Loucy (cell line): Measurements from ENCODE around the gene TUBB6.

Experiments used
- H2AFZ ChIP-seq: fragments of 200-600 bp; sonication (generic); 2 replicates; pipeline ENCODE4 v1.6.0; 2016; ENCODE audit warnings: antibody characterized with exemption, mild to moderate bottlenecking, low read length, moderate library complexity
- H3F3A ChIP-seq: fragments of 200-600 bp; 2 replicates; pipeline ENCODE4 v1.6.0; 2016; ENCODE audit warnings: antibody characterized with exemption, low read depth, mild to moderate bottlenecking
- H3K27me3 ChIP-seq: fragments of 200-600 bp; sonication (generic); 2 replicates; pipeline ENCODE4 v1.6.1; 2014; ENCODE audit warnings: low read length, mild to moderate bottlenecking; ENCODE audit not compliant: insufficient read depth, poor library complexity, severe bottlenecking
- H3K36me3 ChIP-seq: fragments of 200-600 bp; sonication (generic); 2 replicates; pipeline ENCODE4 v1.6.1; 2016; ENCODE audit warnings: low read length; ENCODE audit not compliant: insufficient read depth
- H3K4me1 ChIP-seq: fragments of 200-600 bp; sonication (generic); 2 replicates; pipeline ENCODE4 v1.5.1; 2014; ENCODE audit warnings: low read length, mild to moderate bottlenecking; ENCODE audit not compliant: insufficient read depth, poor library complexity, severe bottlenecking
- H3K4me2 ChIP-seq: fragments of 200-600 bp; sonication (generic); 2 replicates; pipeline ENCODE4 v1.6.0; 2014; ENCODE audit warnings: antibody characterized with exemption, low read length, low read depth, mild to moderate bottlenecking; ENCODE audit not compliant: poor library complexity, severe bottlenecking
- H3K4me3 ChIP-seq: fragments of 200-600 bp; sonication (generic); 2 replicates; pipeline ENCODE4 v1.5.1; 2014; ENCODE audit warnings: low read length, mild to moderate bottlenecking, mixed read lengths; ENCODE audit not compliant: poor library complexity, severe bottlenecking
- H3K79me2 ChIP-seq: fragments of 200-600 bp; sonication (generic); 2 replicates; pipeline ENCODE4 v1.6.1; 2014; ENCODE audit warnings: low read length; ENCODE audit not compliant: insufficient read depth
- H3K9ac ChIP-seq: fragments of 200-600 bp; sonication (generic); 2 replicates; pipeline ENCODE4 v1.6.0; 2014; ENCODE audit warnings: mild to moderate bottlenecking, low read depth, low read length, moderate library complexity; ENCODE audit not compliant: poor library complexity, severe bottlenecking
- H3K9me2 ChIP-seq: fragments of 200-600 bp; sonication (generic); replicated peaks from 2 replicates; pipeline ENCODE4 v1.6.1; 2016; ENCODE audit warnings: low read depth, low read length, mixed read lengths
- H3K9me3 ChIP-seq: fragments of 200-600 bp; sonication (generic); 2 replicates; pipeline ENCODE4 v1.6.1; 2014; ENCODE audit warnings: mild to moderate bottlenecking, antibody characterized with exemption, low read length, low read depth; ENCODE audit not compliant: insufficient read depth
- H4K20me1 ChIP-seq: fragments of 200-600 bp; sonication (generic); 2 replicates; pipeline ENCODE4 v1.6.0; 2014; ENCODE audit warnings: antibody characterized with exemption, low read length, mild to moderate bottlenecking; ENCODE audit not compliant: insufficient read depth, poor library complexity, severe bottlenecking
- CTCF ChIP-seq: fragments of 200-600 bp; sonication (generic); conservative IDR thresholded peaks from 2 replicates; pipeline ENCODE4 v1.5.1; 2014; ENCODE audit warnings: mild to moderate bottlenecking, antibody characterized with exemption, low read length
- EZH2phosphoT487 ChIP-seq: fragments of 200-600 bp; IDR thresholded peaks from 2 replicates; pipeline ENCODE4 v1.6.1; 2018; ENCODE audit warnings: antibody characterized with exemption, mild to moderate bottlenecking, moderate library complexity, borderline replicate concordance

The TUBB6 gene

GRCh38 chr18:12345491-12346239 lies 37.6 kb downstream of the TUBB6 start:
- H2AFZ ChIP-seq = no peak overlapping the region
- H3K79me2 ChIP-seq = no peaks in the 10 kb centered on the region
- H3K36me3 ChIP-seq = peaks cover 93% of the 10 kb centered on the region; the same call in 1 of the 2 replicates
- TF ChIP-seq CTCF = no peak
- TF ChIP-seq EZH2phosphoT487 = no peak
- H3F3A ChIP-seq = no peaks in the 10 kb centered on the region
- H3K4me2 ChIP-seq = no peak overlapping the region
- no peak overlapping the region for H3K9ac ChIP-seq
- no peak overlapping the region for H3K4me3 ChIP-seq
- no peaks in the 10 kb centered on the region for H3K4me1 ChIP-seq
- H3K9me2 ChIP-seq = no peaks in the 10 kb centered on the region
- no peaks in the 10 kb centered on the region for H4K20me1 ChIP-seq
- H3K9me3 ChIP-seq = no peaks in the 10 kb centered on the region
- H3K27me3 ChIP-seq = no peaks in the 10 kb centered on the region

GRCh38 chr18:12346240-12346565 lies 38.2 kb downstream of the TUBB6 start:
- no peaks in the 10 kb centered on the region for H3K9me3 ChIP-seq
- peaks cover 94% of the 10 kb centered on the region; the same call in 1 of the 2 replicates for H3K36me3 ChIP-seq
- no peaks in the 10 kb centered on the region for H3K9me2 ChIP-seq
- no peaks in the 10 kb centered on the region for H3K4me1 ChIP-seq
- H3K4me2 ChIP-seq = no peak overlapping the region
- H3F3A ChIP-seq = no peaks in the 10 kb centered on the region
- no peaks in the 10 kb centered on the region for H3K27me3 ChIP-seq
- no peaks in the 10 kb centered on the region for H4K20me1 ChIP-seq
- H3K9ac ChIP-seq = no peak overlapping the region
- TF ChIP-seq EZH2phosphoT487 (no peak), CTCF (no peak)
- H2AFZ ChIP-seq = no peak overlapping the region
- no peaks in the 10 kb centered on the region for H3K79me2 ChIP-seq
- no peak overlapping the region for H3K4me3 ChIP-seq

GRCh38 chr18:12347895-12348294 lies 39.9 kb downstream of the TUBB6 start:
- H2AFZ ChIP-seq = no peak overlapping the region
- no peaks in the 10 kb centered on the region for H3F3A ChIP-seq
- no peaks in the 10 kb centered on the region for H3K79me2 ChIP-seq
- no peaks in the 10 kb centered on the region for H4K20me1 ChIP-seq
- H3K27me3 ChIP-seq = no peaks in the 10 kb centered on the region
- no peak overlapping the region for H3K4me3 ChIP-seq
- H3K9me3 ChIP-seq = no peaks in the 10 kb centered on the region
- H3K4me1 ChIP-seq = no peaks in the 10 kb centered on the region
- TF ChIP-seq CTCF = no peak
- no peak for TF ChIP-seq EZH2phosphoT487
- H3K9me2 ChIP-seq = no peaks in the 10 kb centered on the region
- H3K4me2 ChIP-seq = no peak overlapping the region
- peaks cover 92% of the 10 kb centered on the region; the same call in 1 of the 2 replicates for H3K36me3 ChIP-seq
- H3K9ac ChIP-seq = no peak overlapping the region
